Activated CD8-positive, alpha-beta memory T cell treated with anti-CD3 and anti-CD28 coated beads, Interleukin-2, amount 50 U/mL, for 24 hours (primary cell): ENCODE data around the gene PKDCC.
A peak's percentile ranks its signal among the peaks of the same experiment; 100 is the strongest.

ENCODE experiments used
- DNase-seq: peaks from one replicate; pipeline ENCODE4 v3.0.0-alpha.2; 2020; ENCODE audit errors: extremely low read depth

Gene PKDCC

GRCh38 chr2:42086500-42086953 lies 38.7 kb downstream of the PKDCC start:
- DNase-seq: no peak

DNA sequence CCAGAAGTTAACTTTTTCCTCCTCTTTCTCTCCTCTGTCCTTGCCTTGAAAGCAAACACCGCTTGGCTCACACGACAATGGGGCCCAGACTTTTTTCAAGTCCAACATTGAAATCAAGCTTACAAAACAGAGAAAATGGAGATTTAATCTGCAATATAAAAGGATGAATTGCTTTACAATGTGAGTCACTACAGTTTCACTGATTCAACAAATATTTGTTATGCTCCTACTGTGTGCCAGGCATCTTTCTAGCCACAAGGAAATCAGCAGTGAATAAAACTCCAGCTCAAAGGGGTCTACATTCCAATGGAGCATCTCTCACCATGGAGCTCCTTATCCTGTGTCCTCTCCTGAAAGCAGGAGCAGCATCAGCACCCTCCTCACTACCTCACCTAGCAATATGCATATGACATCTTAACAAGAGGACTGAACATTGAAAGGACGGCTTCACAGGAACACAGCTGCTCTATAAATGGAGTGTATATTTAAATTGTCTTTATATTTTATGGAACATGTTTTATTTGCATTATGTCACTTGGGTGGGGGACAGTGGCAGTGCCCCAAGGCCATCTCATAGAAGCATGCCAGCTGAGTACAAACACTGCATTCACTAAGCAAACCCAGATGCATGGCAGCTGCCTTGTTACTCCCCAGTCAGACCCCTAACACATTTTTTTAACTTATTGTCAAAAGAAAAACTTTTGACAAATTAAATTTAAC lies 39.5 kb downstream of the PKDCC start:
- DNase-seq: no peak

DNA sequence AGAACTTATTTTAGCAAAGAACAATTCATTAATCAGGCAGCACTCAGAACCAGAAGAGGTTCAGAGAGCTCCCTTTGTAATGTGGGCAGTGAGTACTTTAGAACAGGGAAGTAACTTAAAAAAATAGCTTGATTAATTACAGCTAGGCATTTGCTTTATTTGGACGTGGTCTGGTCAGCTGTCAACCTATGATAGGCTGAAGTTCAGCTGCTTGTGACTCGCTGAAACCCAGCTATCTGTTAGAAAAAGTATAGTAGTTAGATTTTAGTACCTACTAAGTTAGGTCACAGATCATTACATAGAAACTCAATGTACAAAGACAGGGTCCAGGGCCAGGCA lies 40.0 kb downstream of the PKDCC start:
- no peak for DNase-seq

DNA sequence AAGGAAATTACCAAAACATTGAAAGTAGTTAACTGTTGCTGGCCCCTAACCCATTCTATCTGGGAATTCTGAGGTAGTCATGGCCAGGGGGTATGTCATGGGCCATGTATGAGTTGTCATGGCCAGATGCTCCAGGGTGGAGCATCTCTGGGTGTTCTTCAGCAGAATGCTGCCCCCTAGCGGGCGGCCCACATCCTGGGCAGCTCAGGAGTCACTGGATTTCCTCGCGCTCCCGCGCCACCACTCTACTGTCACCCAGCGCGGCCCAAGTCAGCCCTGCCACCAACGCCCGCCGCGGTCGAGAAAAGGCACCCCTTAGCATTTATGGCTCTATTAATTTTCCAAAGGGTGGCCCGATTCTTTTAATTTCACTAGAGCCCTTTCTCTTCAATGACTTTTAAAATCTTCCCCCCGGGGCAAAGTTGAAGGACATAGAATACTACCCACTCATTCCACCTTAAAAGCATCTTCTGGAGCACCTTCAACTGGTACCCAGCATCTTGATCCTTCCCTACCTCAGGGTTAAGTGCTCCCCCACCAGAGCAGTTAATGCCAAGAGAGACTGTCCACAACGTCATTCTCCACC lies 41.6 kb downstream of the PKDCC start:
- no peak for DNase-seq

DNA sequence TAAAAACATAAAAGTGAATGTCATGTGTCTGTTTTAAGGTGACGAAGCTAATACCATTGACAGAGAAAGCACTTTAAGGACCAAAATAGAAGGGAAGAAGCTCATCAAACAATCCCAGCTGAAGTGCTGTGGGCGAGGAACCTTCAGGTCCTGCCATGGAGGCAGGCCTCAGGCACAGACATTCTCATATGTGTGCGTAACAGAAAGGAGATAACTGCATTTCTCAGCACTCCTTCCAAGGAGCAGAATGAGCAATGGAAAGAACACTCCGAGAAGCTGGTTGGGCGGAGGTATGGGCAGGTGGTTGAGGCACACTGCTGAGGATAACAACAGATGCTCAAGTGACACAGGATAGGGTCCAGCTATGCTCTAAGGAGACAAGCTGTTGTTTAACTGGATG lies 42.4 kb downstream of the PKDCC start:
- DNase-seq: no peak

DNA sequence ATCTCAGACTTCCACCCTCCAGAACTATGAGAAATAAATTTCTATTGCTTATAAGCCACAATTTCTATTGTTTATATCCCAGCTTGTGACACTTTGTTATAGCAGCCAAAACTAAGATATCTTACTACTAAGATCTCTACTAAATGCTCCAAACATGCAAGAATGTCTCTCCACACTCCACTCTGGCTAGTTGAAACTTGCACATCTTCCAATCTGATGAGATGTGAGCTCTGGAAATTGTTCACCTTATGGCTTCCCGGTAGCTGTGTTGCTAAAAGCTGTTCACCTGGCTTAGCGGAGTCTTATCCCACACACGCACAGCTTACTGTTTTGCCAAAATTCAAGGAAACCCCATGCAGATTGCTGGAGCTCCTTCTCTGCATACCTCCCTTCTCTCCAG lies 43.9 kb downstream of the PKDCC start:
- no peak for DNase-seq

- no peak for DNase-seq
These were observed 44.5 kb downstream of the PKDCC start for GRCh38 chr2:42092084-42092996.

GRCh38 chr2:42094114-42094513 lies 46.3 kb downstream of the PKDCC start:
- DNase-seq: no peak

- DNase-seq: peak; percentile 50
These were observed 48.1 kb downstream of the PKDCC start for GRCh38 chr2:42095923-42096408.

DNA sequence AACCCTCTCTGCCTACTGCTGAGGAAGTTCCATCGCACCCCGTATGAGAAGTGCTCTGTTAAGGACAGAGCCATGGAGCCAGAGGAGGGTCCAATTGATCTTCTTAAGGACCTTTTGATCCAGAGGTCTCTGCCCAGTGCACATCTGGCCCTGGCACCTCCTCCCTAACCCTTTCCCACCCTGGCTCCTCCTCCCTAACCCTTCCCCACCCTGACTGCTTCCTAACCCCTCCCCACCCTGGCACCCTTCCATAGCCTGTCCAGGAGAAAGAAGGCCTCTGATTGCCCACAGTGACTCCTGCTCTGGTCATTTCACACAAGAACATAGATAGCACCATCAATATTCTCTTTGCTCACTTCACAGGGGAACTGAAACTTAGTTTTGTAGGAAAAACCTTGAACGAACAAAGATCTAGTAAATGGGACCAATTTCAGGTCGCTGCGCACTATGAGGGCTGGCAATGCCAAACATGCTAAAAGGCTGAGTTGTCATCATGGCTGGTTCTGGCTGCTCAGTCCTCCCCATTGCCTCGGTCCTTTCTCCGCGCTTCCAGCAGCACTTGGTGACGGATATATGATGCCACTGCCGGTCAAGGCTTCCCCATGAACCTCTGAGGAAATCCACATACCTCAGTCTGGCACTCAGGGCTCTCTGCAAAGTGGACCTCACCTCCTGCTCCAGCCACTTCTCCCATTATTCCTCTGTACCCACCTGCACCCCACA lies 49.2 kb downstream of the PKDCC start:
- DNase-seq: no peak

DNA sequence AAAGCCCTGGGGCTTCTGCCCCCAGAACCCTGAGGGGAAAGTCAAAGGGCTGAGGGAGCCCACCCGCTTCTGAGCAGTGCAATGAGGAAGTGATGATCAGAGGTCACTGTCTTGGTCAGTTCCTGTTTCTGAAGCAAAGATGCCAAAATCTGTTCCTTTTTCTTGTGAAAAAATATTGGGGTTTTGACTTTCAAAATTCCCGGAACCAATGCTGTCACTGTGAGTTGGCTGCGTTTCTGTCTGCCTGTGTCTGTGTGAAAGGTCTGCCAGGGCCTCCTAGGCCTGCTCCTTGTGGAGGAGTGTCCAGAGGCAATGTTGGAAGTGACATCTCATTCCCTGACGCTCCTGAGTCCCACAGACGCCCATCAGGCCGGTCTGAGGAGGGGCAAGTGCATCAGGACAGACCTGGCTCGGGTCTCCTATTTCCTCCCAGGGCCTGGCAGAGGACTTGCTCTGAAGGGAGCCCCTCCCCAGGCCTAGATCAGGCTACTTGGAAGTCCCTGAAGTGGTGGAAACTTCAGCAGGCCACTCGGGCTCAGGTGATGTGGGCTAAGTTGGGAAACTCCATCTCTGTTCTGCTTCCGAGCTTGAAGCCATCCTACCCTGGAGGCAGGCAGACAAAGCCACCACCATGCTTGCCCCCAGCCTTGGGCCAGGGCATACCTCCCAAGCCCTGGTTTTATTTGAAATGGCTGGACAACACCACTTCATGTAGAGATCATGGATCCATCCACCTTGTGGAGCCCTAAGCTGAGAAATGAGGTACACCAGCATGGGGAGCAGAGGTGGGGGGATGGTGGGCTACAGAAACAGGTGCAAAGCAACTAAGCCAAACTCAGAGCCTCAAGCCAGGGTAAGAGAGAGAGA lies 51.0 kb downstream of the PKDCC start:
- DNase-seq: no peak

- no peak for DNase-seq
These were observed 51.8 kb downstream of the PKDCC start for GRCh38 chr2:42099438-42100173.

- DNase-seq: no peak
These were observed 52.9 kb downstream of the PKDCC start for GRCh38 chr2:42100683-42101205.

DNA sequence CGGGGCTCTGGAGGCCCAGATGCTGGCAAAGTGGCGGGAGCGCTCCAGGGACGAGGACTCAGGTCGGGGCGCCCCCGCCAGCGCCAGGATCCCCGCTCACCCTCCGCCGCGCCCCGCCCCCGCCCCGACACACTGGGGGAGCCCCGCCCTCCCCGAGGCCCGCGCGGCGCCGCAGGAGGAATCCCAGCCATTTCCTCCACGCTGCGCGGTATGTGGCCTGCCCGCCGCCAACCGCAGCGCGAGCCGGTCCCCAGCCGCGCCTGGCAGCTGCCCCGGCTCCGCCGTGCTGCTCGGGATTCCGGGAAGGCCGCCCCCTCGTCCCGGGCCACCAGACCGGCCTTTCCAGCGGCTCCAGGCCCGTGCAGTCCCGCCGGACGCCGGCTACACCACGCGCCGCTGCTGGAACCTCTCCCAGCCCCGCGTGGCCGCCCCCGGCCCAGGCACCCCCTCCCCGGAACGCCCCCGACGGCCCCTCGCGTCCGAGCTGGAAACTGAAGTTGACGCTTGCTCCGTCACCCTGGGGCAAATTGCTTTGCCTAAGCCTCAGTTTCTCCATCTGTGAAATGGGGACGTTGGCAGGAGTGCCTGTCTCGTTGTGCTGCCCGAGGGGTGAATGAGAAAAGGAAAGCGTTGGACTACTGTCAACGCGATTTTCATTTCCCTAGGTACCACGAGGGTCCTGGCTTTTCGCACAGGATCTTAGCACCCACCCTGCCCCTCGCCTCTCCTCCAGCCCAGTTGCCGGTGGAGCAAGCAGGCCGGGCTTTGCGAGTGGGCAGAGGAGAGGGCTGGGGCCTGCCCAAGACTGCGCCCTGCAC lies 53.6 kb downstream of the PKDCC start:
- no peak for DNase-seq

GRCh38 chr2:42102024-42102590 lies 54.3 kb downstream of the PKDCC start:
- DNase-seq: peak; percentile 54

GRCh38 chr2:42102591-42103450 lies 55.0 kb downstream of the PKDCC start:
- no peak for DNase-seq

DNA sequence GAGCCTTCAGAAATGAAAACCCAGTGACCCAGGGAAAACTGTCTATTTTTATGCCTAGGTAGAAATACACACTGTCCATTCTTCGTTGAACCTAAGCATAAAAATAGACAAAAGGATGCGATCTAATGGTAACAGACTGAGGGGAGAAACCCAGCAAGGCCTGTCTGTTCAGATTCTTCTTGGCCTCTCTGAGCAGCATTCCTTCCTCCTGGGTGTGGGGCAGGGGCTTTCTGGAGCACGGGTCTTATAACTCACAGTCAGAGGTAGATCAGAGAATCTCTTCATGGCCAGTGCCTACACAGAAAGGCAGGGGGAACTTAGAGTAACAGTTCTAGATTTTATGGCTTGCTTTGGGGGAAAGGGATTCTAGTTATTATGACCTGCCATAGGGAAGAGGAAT lies 56.0 kb downstream of the PKDCC start:
- DNase-seq: no peak

DNA sequence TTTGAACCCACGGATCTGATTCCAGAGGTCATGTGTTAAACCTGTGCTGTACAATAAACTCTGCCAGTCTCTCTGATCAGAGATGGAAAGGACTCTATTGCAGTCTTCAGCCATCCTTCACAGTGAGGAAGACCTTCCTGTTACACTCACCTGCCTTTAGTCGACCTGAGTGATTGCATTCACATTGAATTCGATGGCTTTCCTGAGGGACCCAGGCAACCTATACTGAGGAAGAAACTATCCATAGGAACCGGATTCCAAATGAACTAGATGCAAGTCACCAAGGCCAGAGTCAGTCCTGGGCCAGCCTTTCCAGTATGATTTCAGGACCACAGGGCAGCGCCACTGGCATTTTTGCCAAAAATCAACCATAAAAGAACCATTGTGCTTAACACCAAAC lies 56.8 kb downstream of the PKDCC start:
- no peak for DNase-seq
